HepG2 (cell line): ENCODE data around the gene STARD13. TPM values are rescaled to one million over a fixed set of nuclear protein-coding genes. Genes with fewer than 3 reads are reported as not detected.

Experiments
- ATAC-seq: fragments of 200-7000 bp; cut with Tn5 transposase; 3 replicates; pipeline ENCODE4 v1.9.1; 2020; ENCODE audit warnings: mild to moderate bottlenecking, moderate library complexity
- BruUV-seq: library from RNA; stranded (reverse); fragments of 400-500 nt; replicated peaks from 2 replicates; lab custom pipeline; 2021; lab: Mats Ljungman, UMichigan
- CTCF ChIA-PET: fragments of 300-600 bp; formaldehyde crosslinking; extraction: SDS; loops from one replicate; lab custom pipeline; 2021; ENCODE audit warnings: low total read pairs, inconsistent platforms, low intra/inter-chr PET ratio; lab: Yijun Ruan, JAX
- POLR2A ChIA-PET: fragments of 350-600 bp; sonication (Branson Sonifier 250); formaldehyde crosslinking; loops from one replicate; lab custom pipeline; 2020; ENCODE audit warnings: antibody characterized with exemption, inconsistent platforms; lab: Yijun Ruan, JAX
- DNase-seq: peaks from one replicate; pipeline ENCODE4 v3.0.0-alpha.2; 2015; ENCODE audit warnings: low spot score
- FAIRE-seq: peaks from 3 replicates; lab custom pipeline; 2011; peaks lifted over from hg19 to GRCh38; lab: Jason Lieb, UNC
- H2AFZ ChIP-seq: one replicate; pipeline ENCODE4 v1.6.1; 2011; ENCODE audit warnings: low read length, inconsistent platforms
- H3K27ac ChIP-seq: fragments of 300-600 bp; 3 replicates; pipeline ENCODE4 v1.8.0; 2011; ENCODE audit warnings: mixed run types, mild to moderate bottlenecking, mixed read lengths, low read length, inconsistent platforms; ENCODE audit not compliant: insufficient read depth; ENCODE audit errors: extremely low read length
- H3K27me3 ChIP-seq, 2 experiments: fragments of 200-600 bp in 1 of 2; 2 replicates in 1 of 2; 3 replicates in 1 of 2; pipeline versions ENCODE4 v1.6.0 to v1.8.0; 2011; ENCODE audit warnings: low read length in 2 of 2, mild to moderate bottlenecking in 2 of 2, moderate library complexity in 2 of 2, inconsistent platforms in 1 of 2; ENCODE audit not compliant: insufficient read depth in 2 of 2, control insufficient read depth in 1 of 2
- H3K36me3 ChIP-seq, 2 experiments: fragments of 200-600 bp in 1 of 2; replicated peaks in 1 of 2; 2 replicates in 1 of 2; 3 replicates in 1 of 2; pipeline versions ENCODE4 v1.5.1 to v1.8.0; 2011; ENCODE audit warnings: low read length in 2 of 2, inconsistent platforms in 1 of 2; ENCODE audit not compliant: insufficient read depth in 2 of 2, control insufficient read depth in 1 of 2
- H3K4me1 ChIP-seq: 2 replicates; pipeline ENCODE4 v1.5.1; 2012; ENCODE audit warnings: low read length, inconsistent platforms; ENCODE audit not compliant: insufficient read depth
- H3K4me2 ChIP-seq: 2 replicates; pipeline ENCODE4 v1.6.0; 2011; ENCODE audit warnings: low read depth, low read length, inconsistent platforms
- H3K4me3 ChIP-seq, 3 experiments: fragments of 200-600 bp in 1 of 3; sonication (generic), shearing (Covaris generic) in 1 of 3; replicated peaks in 1 of 3; 2 replicates each; pipeline ENCODE4 v1.5.1; 2011 to 2016; ENCODE audit warnings: low read length in 3 of 3, inconsistent platforms in 2 of 3, low read depth in 2 of 3, mild to moderate bottlenecking in 2 of 3, control low read depth in 1 of 3, mixed read lengths in 1 of 3; ENCODE audit not compliant: insufficient read depth in 1 of 3
- H3K79me2 ChIP-seq: one replicate; pipeline ENCODE4 v1.6.1; 2011; ENCODE audit warnings: low read length, inconsistent platforms; ENCODE audit not compliant: insufficient read depth
- H3K9ac ChIP-seq: 2 replicates; pipeline ENCODE4 v1.6.0; 2011; ENCODE audit warnings: mild to moderate bottlenecking, low read depth, low read length, inconsistent platforms; ENCODE audit not compliant: insufficient read depth
- H3K9me3 ChIP-seq: 2 replicates; pipeline ENCODE4 v1.5.1; 2012; ENCODE audit warnings: mild to moderate bottlenecking, low read length
- H4K20me1 ChIP-seq: 2 replicates; pipeline ENCODE4 v1.6.0; 2011; ENCODE audit warnings: inconsistent platforms, mild to moderate bottlenecking, low read length, moderate library complexity; ENCODE audit not compliant: insufficient read depth
- ELF1 ChIP-seq: sonication (generic); formaldehyde crosslinking; IDR thresholded peaks from 2 replicates; pipeline ENCODE4 v1.4.0; 2020; ENCODE audit warnings: missing genetic modification reagents
- HNF4A ChIP-seq: sonication (generic); formaldehyde crosslinking; IDR thresholded peaks from 2 replicates; pipeline ENCODE4 v1.4.0; 2020; ENCODE audit warnings: missing genetic modification reagents
- HNRNPH1 ChIP-seq: fragments of 200-400 bp; formaldehyde crosslinking; optimal IDR thresholded peaks from 2 replicates; pipeline ENCODE3; 2017; ENCODE audit warnings: mild to moderate bottlenecking, low read depth, low read length
- HOXA7 ChIP-seq: sonication (generic); formaldehyde crosslinking; IDR thresholded peaks from 2 replicates; pipeline ENCODE4 v1.8.1; 2022; ENCODE audit warnings: mild to moderate bottlenecking, missing genetic modification reagents, moderate library complexity
- PRDM15 ChIP-seq: sonication (generic); formaldehyde crosslinking; IDR thresholded peaks from 2 replicates; pipeline ENCODE4 v1.4.0; 2020; ENCODE audit warnings: missing genetic modification reagents
- TAF15 ChIP-seq: fragments of 200-400 bp; formaldehyde crosslinking; IDR thresholded peaks from one replicate; pipeline ENCODE4 v1.6.1; 2018; ENCODE audit warnings: mild to moderate bottlenecking, low read depth, low read length; ENCODE audit not compliant: poor library complexity, severe bottlenecking
- TIGD3 ChIP-seq: sonication (generic); formaldehyde crosslinking; IDR thresholded peaks from 2 replicates; pipeline ENCODE4 v1.5.1; 2020; ENCODE audit warnings: mild to moderate bottlenecking, missing genetic modification reagents, borderline replicate concordance
- ZNF24 ChIP-seq: fragments of 450-650 bp; IDR thresholded peaks from 2 replicates; pipeline ENCODE4 v1.6.1; 2017; ENCODE audit warnings: antibody characterized with exemption, mild to moderate bottlenecking
- ZNF44 ChIP-seq: sonication (generic); formaldehyde crosslinking; IDR thresholded peaks from 2 replicates; pipeline ENCODE4 v1.5.1; 2020; ENCODE audit warnings: mild to moderate bottlenecking, missing genetic modification reagents
- ZNF790 ChIP-seq: sonication (generic); formaldehyde crosslinking; IDR thresholded peaks from 2 replicates; pipeline ENCODE4 v1.8.0; 2022; ENCODE audit warnings: missing genetic modification reagents, mild to moderate bottlenecking, borderline replicate concordance
- WGBS: methylation state at CpG from one replicate; pipeline ENCODE4 v1.1.6; 2017; ENCODE audit warnings: low lambda C conversion rate; 5-methylcytosine and 5-hydroxymethylcytosine counted together
- in situ Hi-C: cut with HindIII; loops from 2 replicates; pipeline ENCODE4 v1.10.0; 2017; ENCODE audit warnings: low pct_unique_long_range_greater_than_20kb; ENCODE audit not compliant: extremely low pct_ligation_motif_present
- intact Hi-C: fragments of 100-400 bp; cut with micrococcal nuclease; formaldehyde crosslinking; loops from one replicate; pipeline ENCODE4 v1.10.0; 2022; ENCODE audit not compliant: unreplicated experiment
- polyA plus RNA-seq, 8 experiments: library from polyadenylated mRNA; depleted of rRNA in 3 of 8; stranded (reverse) in 7 of 8; unstranded in 1 of 8; fragments of >200 nt; fragmentation: Illumina TruSeq in 4 of 8; extraction: Trizol in 4 of 8; gene quantifications; 2 replicates each; pipeline versions ENCODE4 v1.2.1 to v1.2.3, GENCODE V29; 2011 to 2016; ENCODE audit warnings: low read depth in 4 of 8, missing spikeins in 1 of 8, mixed read lengths in 1 of 8; ENCODE audit not compliant: insufficient read depth in 1 of 8
- total RNA-seq, 5 experiments: library from RNA; depleted of rRNA; stranded (reverse); fragments of >200 nt; fragmentation: Illumina TruSeq; extraction: Trizol; gene quantifications; 2 replicates each; pipeline ENCODE4 v1.2.3, GENCODE V29; 2016; ENCODE audit warnings: low read depth in 1 of 5

STARD13 gene
- total and polyA plus RNA-seq, 2 of the 13 experiments (the other 11 are each of a cell fraction or from before 2014, with no cell fraction given), result 12.8 to 14.3 TPM

DNA sequence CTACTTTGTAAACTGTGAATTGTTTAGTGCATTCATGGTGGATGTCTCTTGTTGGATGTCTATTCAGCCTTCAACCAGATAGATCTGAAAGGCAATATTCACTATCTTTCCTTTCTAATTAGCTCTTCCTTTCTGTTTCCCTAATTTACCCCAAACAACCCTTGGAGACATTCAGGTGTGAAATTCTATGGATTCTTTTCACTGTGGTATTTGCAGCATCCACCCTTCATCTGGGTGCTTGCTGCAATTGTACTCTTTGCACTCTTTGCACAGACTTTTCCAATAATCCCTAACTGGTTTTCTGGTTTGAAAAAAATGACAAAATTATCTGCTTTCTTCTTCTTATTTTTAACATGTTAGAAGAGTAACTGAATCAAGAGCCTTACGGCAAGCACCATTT, 212.8 kb downstream of the STARD13 start:
- CTCF ChIA-PET, result no interaction called here
- 32% methylated on average over 1 of the region's 1 CpG for WGBS

More for the DNA sequence above, 212.8 kb downstream of the STARD13 start:
- Histone ChIP-seq H2AFZ (no peak overlapping the region), H3K27me3 (no peaks in the 10 kb centered on the region), H3K4me1 (no peaks in the 10 kb centered on the region), H3K4me2 (no peak overlapping the region), H3K9ac (no peak overlapping the region), H3K27ac (no peak overlapping the region), H3K79me2 (no peaks in the 10 kb centered on the region), H4K20me1 (no peaks in the 10 kb centered on the region), H3K4me3 (no peak overlapping the region), H3K36me3 (no peaks in the 10 kb centered on the region), H3K9me3 (no peaks in the 10 kb centered on the region)
- intact Hi-C loops, result no loop called here
- BruUV-seq, result no TSS peak
- no peak for FAIRE-seq
- TF ChIP-seq ELF1, result no peak
- TF ChIP-seq HNF4A (CRISPR knock-in tag), result no peak
- no peak for TF ChIP-seq TIGD3
- no peak for TF ChIP-seq ZNF790 (CRISPR knock-in tag)
- no peak for TF ChIP-seq ZNF24
- TF ChIP-seq HNRNPH1, result no peak
- no peak for TF ChIP-seq PRDM15 (CRISPR knock-in tag)
- no peak for TF ChIP-seq HOXA7 (CRISPR knock-in tag)
- TF ChIP-seq ZNF44 (CRISPR knock-in tag), result no peak
- TF ChIP-seq TAF15, result no peak
- no peak for ATAC-seq
- POLR2A ChIA-PET, result no interaction called here
- DNase-seq, result no peak
- in situ Hi-C loops, result no loop called here
